CD8-positive, alpha-beta memory T cell (primary cell): ENCODE measurements around the gene S1PR3. TPM values are rescaled to one million over a fixed set of nuclear protein-coding genes. Genes with fewer than 3 reads are reported as not detected.

Experiments used
- CTCF ChIA-PET: fragments of 350-600 bp; sonication (Branson Sonifier 250); formaldehyde crosslinking; loops from one replicate; lab custom pipeline; 2021; ENCODE audit warnings: antibody characterized with exemption; lab: Charles Lee
- POLR2A ChIA-PET: fragments of 350-600 bp; sonication (Branson Sonifier 250); formaldehyde crosslinking; loops from one replicate; lab custom pipeline; 2021; ENCODE audit warnings: antibody characterized with exemption; lab: Charles Lee
- DNase-seq, 5 donors: peaks; one replicate each; pipeline versions ENCODE4 v3.0.0 to v3.0.0-alpha.2; 2020 to 2022; ENCODE audit warnings: mixed read lengths in 1 of 5
- H3K27ac ChIP-seq: one replicate; pipeline ENCODE4 v1.7.0; 2013; ENCODE audit warnings: low read depth, mild to moderate bottlenecking, low read length, moderate library complexity
- H3K27me3 ChIP-seq: 2 replicates; pipeline ENCODE4 v1.7.0; 2013; ENCODE audit warnings: low read length, mild to moderate bottlenecking; ENCODE audit not compliant: insufficient read depth, poor library complexity, severe bottlenecking
- H3K36me3 ChIP-seq: 2 replicates; pipeline ENCODE4 v1.7.0; 2013; ENCODE audit warnings: mild to moderate bottlenecking, low read length, moderate library complexity; ENCODE audit not compliant: insufficient read depth
- H3K4me1 ChIP-seq: 2 replicates; pipeline ENCODE4 v1.7.0; 2013; ENCODE audit warnings: mild to moderate bottlenecking, low read length, moderate library complexity; ENCODE audit not compliant: insufficient read depth
- H3K4me3 ChIP-seq: 2 replicates; pipeline ENCODE4 v1.7.0; 2013; ENCODE audit warnings: mild to moderate bottlenecking, low read length
- H3K9me3 ChIP-seq: 2 replicates; pipeline ENCODE4 v1.7.0; 2013; ENCODE audit warnings: mild to moderate bottlenecking, low read length
- H3K27ac Mint-ChIP-seq, 8 donors: one replicate each; pipeline ENCODE4 v1.8.0; 2020 to 2021; ENCODE audit warnings: mixed read lengths in 8 of 8, mild to moderate bottlenecking in 6 of 8, inconsistent platforms in 3 of 8, moderate library complexity in 3 of 8
- H3K27me3 Mint-ChIP-seq, 2 donors: one replicate each; pipeline ENCODE4 v1.8.0; 2020 to 2021; ENCODE audit warnings: mixed read lengths in 2 of 2, mild to moderate bottlenecking in 1 of 2, moderate library complexity in 1 of 2
- H3K36me3 Mint-ChIP-seq, 3 donors: one replicate each; pipeline ENCODE4 v1.8.0; 2020 to 2021; ENCODE audit warnings: mixed read lengths in 3 of 3, inconsistent platforms in 1 of 3, mild to moderate bottlenecking in 1 of 3
- H3K4me1 Mint-ChIP-seq, 3 donors: one replicate each; pipeline ENCODE4 v1.8.0; 2020 to 2021; ENCODE audit warnings: mixed read lengths in 3 of 3, inconsistent platforms in 1 of 3, mild to moderate bottlenecking in 1 of 3
- H3K4me3 Mint-ChIP-seq, 7 donors: one replicate each; pipeline ENCODE4 v1.8.0; 2020 to 2021; ENCODE audit warnings: mixed read lengths in 7 of 7, mild to moderate bottlenecking in 6 of 7, moderate library complexity in 4 of 7, inconsistent platforms in 2 of 7
- H3K9me3 Mint-ChIP-seq, 5 donors: one replicate each; pipeline ENCODE4 v1.8.0; 2020 to 2022; ENCODE audit warnings: mixed read lengths in 5 of 5, mild to moderate bottlenecking in 3 of 5, moderate library complexity in 2 of 5, inconsistent platforms in 1 of 5
- polyA plus RNA-seq: library from polyadenylated mRNA; unstranded; fragments of 300-500 nt; fragmentation: Illumina TruSeq; gene quantifications from one replicate; pipeline ENCODE4 v1.2.3, GENCODE V29; 2021
- total RNA-seq, 2 experiments: library from RNA; stranded (reverse); gene quantifications; one replicate each; pipeline ENCODE4 v1.2.3, GENCODE V29; 2021

S1PR3 gene
- total and polyA plus RNA-seq, 3 experiments from 2014 or later = 0.80 to 0.90 TPM; not detected in 1

DNA sequence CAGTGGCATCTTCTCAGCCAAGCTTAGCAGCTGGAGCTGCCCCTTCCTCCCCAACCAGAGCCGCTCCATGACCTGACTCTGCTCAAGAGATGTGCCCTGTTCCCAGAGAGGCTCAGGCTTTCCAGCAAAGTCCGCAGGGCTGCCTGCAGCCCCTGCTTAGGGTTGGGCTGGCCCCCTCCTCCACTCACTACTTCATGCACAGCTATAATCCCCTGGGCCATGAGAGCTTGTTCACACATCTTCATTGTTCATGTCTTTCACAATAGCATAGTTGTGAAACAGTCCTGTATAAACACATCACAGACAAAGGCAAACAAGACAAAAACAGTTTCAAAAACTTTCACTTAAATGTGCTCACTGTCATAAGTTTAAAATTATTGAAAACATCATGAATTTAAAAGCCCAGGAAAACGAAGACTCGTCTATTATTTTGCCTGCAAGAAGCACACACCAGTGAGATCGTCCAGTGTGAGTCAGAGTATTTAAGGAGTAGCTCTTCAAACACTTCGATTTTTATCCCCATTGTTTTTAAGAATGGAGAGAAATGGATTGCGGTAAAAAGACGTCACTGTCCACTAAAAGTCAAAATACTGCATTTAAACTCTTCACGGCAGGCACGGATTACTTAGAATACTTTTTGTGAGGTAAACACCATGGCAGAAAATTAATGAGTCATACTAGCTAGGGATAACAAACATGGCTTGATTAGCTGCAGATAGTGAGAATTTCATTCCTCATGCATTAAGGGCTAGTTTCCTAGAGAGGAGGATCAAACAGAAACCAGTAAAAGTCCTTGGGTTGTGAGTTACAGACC is 40.7 kb upstream of the S1PR3 start:
- H3K27me3 Mint-ChIP-seq = peaks cover 21 to 44% of the 10 kb centered on the region in 2 donors

DNA sequence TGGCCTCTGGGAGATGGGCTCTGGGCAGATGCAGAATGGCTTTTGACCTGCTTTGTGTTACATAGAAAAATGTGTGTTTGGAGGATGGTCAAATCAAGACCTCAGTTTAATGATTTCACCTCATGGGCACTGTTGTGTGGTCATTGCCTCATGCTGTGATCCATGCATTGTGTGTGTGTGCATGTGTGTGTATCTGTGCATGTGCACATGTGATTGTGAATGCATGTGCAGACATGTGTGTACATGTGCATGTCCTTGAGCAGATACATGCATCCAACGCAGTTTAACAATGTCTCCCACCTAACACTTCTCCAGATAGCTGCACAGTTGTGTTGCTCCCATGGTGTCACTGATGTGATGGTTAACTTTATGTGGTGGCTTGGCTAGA is 40.1 kb upstream of the S1PR3 start:
- peaks cover 0 to 16% (median 5%) of the 10 kb centered on the region in 3 donors for H3K4me1 Mint-ChIP-seq
- Histone ChIP-seq H3K4me3 (no peak overlapping the region), H3K27me3 (no peaks in the 10 kb centered on the region), H3K9me3 (no peaks in the 10 kb centered on the region), H3K36me3 (no peaks in the 10 kb centered on the region), H3K4me1 (no peaks in the 10 kb centered on the region), H3K27ac (no peak overlapping the region)
- H3K9me3 Mint-ChIP-seq = peaks cover 0 to 3% (median 0%) of the 10 kb centered on the region in 5 donors
- H3K27me3 Mint-ChIP-seq = peaks cover 24 to 46% of the 10 kb centered on the region in 2 donors
- no peak overlapping the region for H3K4me3 Mint-ChIP-seq
- no peaks in the 10 kb centered on the region for H3K36me3 Mint-ChIP-seq
- ChIA-PET CTCF (no interaction called here), POLR2A (no interaction called here)
- DNase-seq = no peak
- no peak overlapping the region for H3K27ac Mint-ChIP-seq

More for the DNA sequence above, 40.7 kb upstream of the S1PR3 start:
- Mint-ChIP-seq H3K4me1 (peaks cover 0 to 16% (median 5%) of the 10 kb centered on the region in 3 donors), H3K9me3 (peaks cover 0 to 3% (median 0%) of the 10 kb centered on the region in 5 donors), H3K27ac (peak overlapping the region in 1 of 8 donors; percentile 29), H3K4me3 (no peak overlapping the region), H3K36me3 (no peaks in the 10 kb centered on the region)
- ChIA-PET CTCF (no interaction called here), POLR2A (no interaction called here)
- H3K9me3 ChIP-seq = no peaks in the 10 kb centered on the region
- no peak overlapping the region for H3K27ac ChIP-seq
- no peaks in the 10 kb centered on the region for H3K36me3 ChIP-seq
- H3K4me1 ChIP-seq = no peaks in the 10 kb centered on the region
- H3K4me3 ChIP-seq = no peak overlapping the region
- no peak for DNase-seq
- H3K27me3 ChIP-seq = no peaks in the 10 kb centered on the region

DNA sequence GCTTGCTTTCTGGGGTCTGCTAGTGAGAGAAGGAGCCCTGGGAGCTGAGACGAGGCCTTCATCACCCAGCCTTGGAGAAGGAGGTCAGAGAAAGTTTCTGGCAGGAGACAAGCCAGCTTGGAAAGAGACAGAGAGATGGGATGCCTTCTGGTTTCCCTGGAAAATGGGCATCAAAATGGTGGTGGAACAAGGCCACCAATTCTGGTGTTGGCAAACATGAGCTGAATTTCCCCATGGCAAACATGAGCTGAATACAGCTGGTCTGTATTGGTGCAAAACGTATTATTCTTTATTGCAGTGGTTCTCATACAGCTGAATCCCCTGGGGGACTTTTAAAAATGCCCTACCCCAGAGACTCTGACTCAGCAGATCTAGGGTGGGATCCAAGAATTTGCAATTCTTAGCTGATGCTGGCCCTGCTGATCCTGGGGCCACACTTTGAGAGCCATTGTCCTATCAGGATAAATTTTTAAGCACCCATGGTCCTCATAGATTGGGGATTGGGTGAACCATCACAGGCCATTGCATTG is 39.1 kb upstream of the S1PR3 start:
- Histone ChIP-seq H3K36me3 (no peaks in the 10 kb centered on the region), H3K27me3 (no peaks in the 10 kb centered on the region), H3K27ac (no peak overlapping the region), H3K4me3 (no peak overlapping the region), H3K9me3 (no peaks in the 10 kb centered on the region), H3K4me1 (no peaks in the 10 kb centered on the region)
- no peak for DNase-seq
- no peaks in the 10 kb centered on the region for H3K36me3 Mint-ChIP-seq
- H3K9me3 Mint-ChIP-seq = peaks cover 0 to 3% (median 0%) of the 10 kb centered on the region in 5 donors
- peaks cover 22 to 47% of the 10 kb centered on the region in 2 donors for H3K27me3 Mint-ChIP-seq
- peaks cover 0 to 16% (median 5%) of the 10 kb centered on the region in 3 donors for H3K4me1 Mint-ChIP-seq
- no peak overlapping the region for H3K4me3 Mint-ChIP-seq
- no peak overlapping the region for H3K27ac Mint-ChIP-seq
- POLR2A ChIA-PET = no interaction called here
- CTCF ChIA-PET = no interaction called here

DNA sequence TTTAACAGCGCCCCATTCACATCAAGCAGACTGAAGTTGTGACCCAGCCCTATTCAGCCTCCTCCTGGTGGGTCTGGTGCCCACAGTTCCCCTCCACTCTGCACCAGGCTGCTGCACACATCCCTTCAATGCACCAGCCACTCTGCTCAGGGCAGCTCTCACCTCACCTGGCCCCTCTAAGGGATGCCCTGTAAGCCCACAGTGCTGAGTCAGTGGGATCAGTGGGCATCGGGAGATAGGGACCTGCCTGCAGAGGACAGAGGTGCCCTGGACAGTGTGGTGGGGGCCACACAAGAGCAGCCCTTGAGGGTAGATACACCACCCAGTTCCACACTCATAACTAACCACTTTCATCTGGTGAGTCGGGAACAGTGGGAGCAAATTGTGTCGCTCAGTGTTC is 38.3 kb upstream of the S1PR3 start:
- CTCF ChIA-PET = no interaction called here
- H3K27ac Mint-ChIP-seq = no peak overlapping the region
- no peak overlapping the region for H3K4me3 ChIP-seq

DNA sequence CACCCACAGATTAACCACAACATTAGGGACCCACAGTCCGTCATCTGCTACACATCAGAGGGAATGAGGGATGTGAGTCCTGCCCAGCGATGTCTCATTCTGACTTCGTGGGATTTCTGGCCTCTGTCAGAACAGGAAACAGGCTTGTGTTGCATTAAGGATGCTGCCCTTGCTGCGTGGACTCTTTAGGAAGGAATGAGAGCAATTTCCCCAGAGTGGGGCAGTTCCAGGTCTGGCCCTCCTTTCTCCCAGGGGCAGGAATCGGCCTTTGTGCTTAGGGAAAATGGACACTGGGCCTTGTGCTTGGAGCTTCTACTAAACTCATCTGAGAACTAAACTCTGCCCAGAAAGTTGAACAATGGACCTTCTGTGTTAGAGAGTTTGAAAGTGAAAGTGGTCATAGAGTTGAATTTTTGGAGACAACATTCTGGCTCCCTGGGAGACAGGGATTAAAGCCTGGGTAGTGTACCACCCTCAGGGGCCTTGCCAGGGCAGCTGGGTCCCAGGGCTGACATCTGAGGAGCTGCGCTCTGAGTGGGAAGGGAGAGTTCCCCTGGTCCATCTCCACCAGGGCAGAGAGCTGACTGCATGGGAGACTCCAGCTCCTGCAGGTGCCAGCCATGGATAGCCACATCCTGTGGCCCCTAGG is 37.8 kb upstream of the S1PR3 start:
- Histone ChIP-seq H3K27ac (no peak overlapping the region), H3K36me3 (no peaks in the 10 kb centered on the region), H3K9me3 (no peaks in the 10 kb centered on the region), H3K27me3 (no peaks in the 10 kb centered on the region), H3K4me1 (no peaks in the 10 kb centered on the region), H3K4me3 (no peak overlapping the region)
- peaks cover 22 to 47% of the 10 kb centered on the region in 2 donors for H3K27me3 Mint-ChIP-seq
- POLR2A ChIA-PET = no interaction called here
- CTCF ChIA-PET = no interaction called here
- DNase-seq = no peak
- peaks cover 0 to 16% (median 5%) of the 10 kb centered on the region in 3 donors for H3K4me1 Mint-ChIP-seq
- no peak overlapping the region for H3K4me3 Mint-ChIP-seq
- no peak overlapping the region for H3K27ac Mint-ChIP-seq
- H3K9me3 Mint-ChIP-seq = peaks cover 0 to 5% (median 0%) of the 10 kb centered on the region in 5 donors
- H3K36me3 Mint-ChIP-seq = no peaks in the 10 kb centered on the region

More for the DNA sequence above, 38.3 kb upstream of the S1PR3 start:
- H3K27me3 ChIP-seq = no peaks in the 10 kb centered on the region
- H3K9me3 Mint-ChIP-seq = peaks cover 0 to 4% (median 0%) of the 10 kb centered on the region in 5 donors
- no peaks in the 10 kb centered on the region for H3K9me3 ChIP-seq
- no peaks in the 10 kb centered on the region for H3K4me1 ChIP-seq
- no peaks in the 10 kb centered on the region for H3K36me3 ChIP-seq
- POLR2A ChIA-PET = no interaction called here
- no peak overlapping the region for H3K4me3 Mint-ChIP-seq
- no peak overlapping the region for H3K27ac ChIP-seq
- no peaks in the 10 kb centered on the region for H3K36me3 Mint-ChIP-seq
- peaks cover 0 to 16% (median 5%) of the 10 kb centered on the region in 3 donors for H3K4me1 Mint-ChIP-seq
- DNase-seq = no peak
- H3K27me3 Mint-ChIP-seq = peaks cover 22 to 47% of the 10 kb centered on the region in 2 donors

DNA sequence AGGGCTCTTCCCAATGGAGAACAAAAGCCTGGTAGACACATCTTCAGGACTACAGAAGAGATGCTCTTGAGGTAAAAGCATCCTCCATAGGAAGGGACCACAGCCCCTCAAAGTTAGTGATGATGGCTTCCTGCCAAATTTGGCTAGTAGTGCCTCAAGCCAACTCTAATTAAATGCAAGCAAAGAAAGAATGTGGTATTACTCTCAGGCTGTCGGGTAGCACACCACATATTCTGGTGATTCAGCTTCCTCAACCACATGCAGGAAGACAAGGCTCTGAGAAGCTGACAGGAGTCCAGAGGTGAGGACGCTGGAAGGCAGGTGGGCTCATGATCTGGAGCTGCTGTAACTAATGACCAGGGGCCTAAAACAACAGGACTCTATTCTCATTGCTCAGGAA is 37.2 kb upstream of the S1PR3 start:
- H3K36me3 Mint-ChIP-seq = no peaks in the 10 kb centered on the region
- DNase-seq = no peak
- H3K27me3 ChIP-seq = no peaks in the 10 kb centered on the region
- peaks cover 0 to 5% (median 0%) of the 10 kb centered on the region in 5 donors for H3K9me3 Mint-ChIP-seq
- peaks cover 0 to 16% (median 5%) of the 10 kb centered on the region in 3 donors for H3K4me1 Mint-ChIP-seq
- H3K4me1 ChIP-seq = no peaks in the 10 kb centered on the region
- no peak overlapping the region for H3K4me3 Mint-ChIP-seq
- peaks cover 22 to 47% of the 10 kb centered on the region in 2 donors for H3K27me3 Mint-ChIP-seq
- H3K36me3 ChIP-seq = no peaks in the 10 kb centered on the region
- no peak overlapping the region for H3K4me3 ChIP-seq
- no peak overlapping the region for H3K27ac ChIP-seq
- H3K9me3 ChIP-seq = no peaks in the 10 kb centered on the region
- H3K27ac Mint-ChIP-seq = no peak overlapping the region
- POLR2A ChIA-PET = no interaction called here
- CTCF ChIA-PET = no interaction called here

DNA sequence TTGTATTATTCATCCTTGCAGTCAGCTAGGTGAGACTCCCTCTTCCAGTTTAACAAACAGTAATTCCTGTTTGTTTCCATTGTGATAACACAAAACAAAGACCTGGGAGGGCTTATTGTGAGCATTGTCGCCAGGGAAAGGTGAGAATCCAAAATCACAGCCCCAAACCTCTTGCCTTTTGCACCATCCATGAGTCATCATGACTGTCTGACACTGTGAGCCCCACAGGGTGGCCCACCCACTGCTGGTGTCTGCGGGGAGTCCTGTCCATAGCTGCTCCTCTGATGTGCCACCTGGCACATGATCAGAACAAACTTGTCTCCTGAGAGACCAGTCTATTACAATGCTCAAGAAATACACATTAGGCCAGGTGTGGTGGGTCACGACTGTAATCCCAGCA is 33.7 kb upstream of the S1PR3 start:
- Mint-ChIP-seq H3K4me3 (no peak overlapping the region), H3K27ac (no peak overlapping the region), H3K27me3 (peaks cover 22 to 40% of the 10 kb centered on the region in 2 donors), H3K9me3 (peaks cover 0 to 5% (median 0%) of the 10 kb centered on the region in 5 donors), H3K36me3 (no peaks in the 10 kb centered on the region), H3K4me1 (peaks cover 0 to 7% (median 5%) of the 10 kb centered on the region in 3 donors)
- Histone ChIP-seq H3K27me3 (no peaks in the 10 kb centered on the region), H3K36me3 (no peaks in the 10 kb centered on the region), H3K4me1 (no peaks in the 10 kb centered on the region), H3K4me3 (no peak overlapping the region), H3K27ac (no peak overlapping the region), H3K9me3 (no peaks in the 10 kb centered on the region)
- POLR2A ChIA-PET = no interaction called here
- CTCF ChIA-PET = no interaction called here
- no peak for DNase-seq
